Measurements from ENCODE around the gene NFYC. TPM values are rescaled to one million over a fixed set of nuclear protein-coding genes. Genes with fewer than 3 reads are reported as not detected.

Gene NFYC
- total RNA-seq, 1 experiment from 2014 or later: 83.0 TPM

DNA sequence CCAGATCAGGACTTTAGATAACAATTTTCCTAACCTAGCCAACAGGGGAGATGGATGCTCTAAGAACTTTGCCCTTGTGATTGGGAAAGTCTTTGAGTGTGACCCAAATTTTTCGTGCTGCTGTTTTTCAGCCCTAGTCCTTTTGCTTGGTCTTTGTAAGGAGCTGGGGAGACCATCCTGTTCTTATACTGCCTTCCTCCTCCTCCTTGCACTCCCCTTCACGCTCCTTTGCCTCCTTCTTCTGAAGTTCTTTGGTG is 97.8 kb downstream of the NFYC start:
- BruUV-seq (replicated peaks): no TSS peak
- H3K9me3 ChIP-seq (ENCODE audit: low read depth, low read length, poor library complexity, severe bottlenecking): no peaks in the 10 kb centered on the region
- intact Hi-C loops (cut with micrococcal nuclease; ENCODE audit: unreplicated experiment): no loop called here
- H3K27me3 ChIP-seq (replicated peaks; ENCODE audit: insufficient read depth, low read depth, low read length, poor library complexity): no peaks in the 10 kb centered on the region
- DNase-seq (ENCODE audit: low spot score): no peak
- H3K27ac ChIP-seq (ENCODE audit: low read depth, low read length, poor library complexity, severe bottlenecking): no peak overlapping the region
- no peak overlapping the region for H3K4me3 ChIP-seq (ENCODE audit: low read depth, low read length, poor library complexity, severe bottlenecking)
- TF ChIP-seq, protein P1, sequence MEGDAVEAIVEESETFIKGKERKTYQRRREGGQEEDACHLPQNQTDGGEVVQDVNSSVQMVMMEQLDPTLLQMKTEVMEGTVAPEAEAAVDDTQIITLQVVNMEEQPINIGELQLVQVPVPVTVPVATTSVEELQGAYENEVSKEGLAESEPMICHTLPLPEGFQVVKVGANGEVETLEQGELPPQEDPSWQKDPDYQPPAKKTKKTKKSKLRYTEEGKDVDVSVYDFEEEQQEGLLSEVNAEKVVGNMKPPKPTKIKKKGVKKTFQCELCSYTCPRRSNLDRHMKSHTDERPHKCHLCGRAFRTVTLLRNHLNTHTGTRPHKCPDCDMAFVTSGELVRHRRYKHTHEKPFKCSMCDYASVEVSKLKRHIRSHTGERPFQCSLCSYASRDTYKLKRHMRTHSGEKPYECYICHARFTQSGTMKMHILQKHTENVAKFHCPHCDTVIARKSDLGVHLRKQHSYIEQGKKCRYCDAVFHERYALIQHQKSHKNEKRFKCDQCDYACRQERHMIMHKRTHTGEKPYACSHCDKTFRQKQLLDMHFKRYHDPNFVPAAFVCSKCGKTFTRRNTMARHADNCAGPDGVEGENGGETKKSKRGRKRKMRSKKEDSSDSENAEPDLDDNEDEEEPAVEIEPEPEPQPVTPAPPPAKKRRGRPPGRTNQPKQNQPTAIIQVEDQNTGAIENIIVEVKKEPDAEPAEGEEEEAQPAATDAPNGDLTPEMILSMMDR (conservative IDR thresholded peaks at IDR 0.05; ENCODE audit: low read depth, low read length): no peak
- no peak for TF ChIP-seq EZH2 (IDR thresholded peaks at IDR 0.05; ENCODE audit: borderline replicate concordance, low read depth, low read length, poor library complexity, severe bottlenecking)
- CTCF ChIA-PET: no interaction called here
- POLR2A ChIA-PET (ENCODE audit: low non-redundant PET): no interaction called here
- H3K4me1 ChIP-seq (ENCODE audit: insufficient read depth, low read length, poor library complexity, severe bottlenecking): no peaks in the 10 kb centered on the region
- H3K36me3 ChIP-seq (ENCODE audit: insufficient read depth, low read length, poor library complexity, severe bottlenecking): no peaks in the 10 kb centered on the region

DNA sequence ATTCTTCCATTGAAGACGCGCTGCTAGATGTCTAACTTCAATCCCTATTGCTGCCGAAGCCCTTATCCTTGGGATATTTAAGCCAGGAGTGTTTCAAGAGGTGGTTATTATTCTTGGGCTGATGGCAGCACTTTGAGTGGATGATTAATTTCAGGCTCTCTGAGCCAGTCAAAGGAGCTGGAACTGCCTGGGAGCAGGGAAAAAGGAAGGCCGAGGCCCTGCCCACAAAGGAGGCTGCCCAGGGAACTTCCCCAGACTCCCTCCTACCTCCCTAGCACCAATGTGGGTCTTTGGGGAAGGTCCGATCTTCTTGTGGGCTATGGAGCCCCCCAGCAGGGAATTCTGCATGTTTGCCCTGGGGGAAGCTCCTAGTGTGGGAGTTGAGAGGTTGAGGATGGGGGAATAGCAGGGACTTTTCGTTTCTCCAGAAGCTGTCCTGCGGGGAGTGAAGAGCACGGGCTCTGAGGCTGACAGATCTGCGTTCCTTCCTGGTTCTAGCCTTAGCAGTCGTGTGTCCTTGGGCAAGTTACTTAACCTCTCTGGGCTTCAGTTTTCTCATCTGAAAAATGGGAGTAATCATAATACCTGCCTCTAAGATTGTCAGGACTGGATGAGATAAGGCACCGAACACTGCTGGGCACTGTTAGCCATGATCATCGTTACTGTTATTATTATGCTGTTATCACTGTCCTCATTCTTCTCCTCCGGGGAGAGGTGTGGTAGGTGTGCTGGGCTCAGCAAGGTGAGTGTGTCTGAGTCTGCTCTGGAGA is 98.3 kb downstream of the NFYC start:
- ChIA-PET POLR2A (ENCODE audit: low non-redundant PET) (no interaction called here), CTCF (no interaction called here)
- intact Hi-C loops (cut with micrococcal nuclease; ENCODE audit: unreplicated experiment): no loop called here
- no peak for TF ChIP-seq EZH2 (IDR thresholded peaks at IDR 0.05; ENCODE audit: borderline replicate concordance, low read depth, low read length, poor library complexity, severe bottlenecking)
- TF ChIP-seq, protein P1 (conservative IDR thresholded peaks at IDR 0.05; ENCODE audit: low read depth, low read length): no peak
- Histone ChIP-seq H3K9me3 (ENCODE audit: low read depth, low read length, poor library complexity, severe bottlenecking) (no peaks in the 10 kb centered on the region), H3K4me3 (ENCODE audit: low read depth, low read length, poor library complexity, severe bottlenecking) (no peak overlapping the region), H3K27ac (ENCODE audit: low read depth, low read length, poor library complexity, severe bottlenecking) (no peak overlapping the region), H3K27me3 (replicated peaks; ENCODE audit: insufficient read depth, low read depth, low read length, poor library complexity) (no peaks in the 10 kb centered on the region), H3K4me1 (ENCODE audit: insufficient read depth, low read length, poor library complexity, severe bottlenecking) (no peaks in the 10 kb centered on the region), H3K36me3 (ENCODE audit: insufficient read depth, low read length, poor library complexity, severe bottlenecking) (no peaks in the 10 kb centered on the region)
- DNase-seq (ENCODE audit: low spot score): no peak
- no TSS peak for BruUV-seq (replicated peaks)

DNA sequence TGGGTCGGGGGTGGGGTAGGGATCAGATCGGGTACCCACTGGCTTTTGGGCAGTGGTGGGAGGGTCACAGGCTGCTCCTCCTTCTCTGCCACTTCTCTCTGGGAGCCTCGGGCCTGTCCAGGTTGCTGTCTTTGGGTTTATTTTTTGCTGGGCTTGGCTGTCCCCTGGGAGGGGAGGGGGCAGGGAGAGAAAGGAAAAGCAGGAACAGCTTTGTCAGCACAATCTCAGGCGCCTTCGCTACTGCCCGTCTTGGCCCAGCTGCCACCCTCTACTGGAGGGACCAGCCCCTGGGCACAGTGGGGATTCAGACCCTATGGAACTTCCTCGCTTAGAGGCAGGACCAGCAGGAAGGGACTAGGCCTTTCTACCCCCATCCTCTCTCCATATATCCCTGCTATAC is 100.5 kb downstream of the NFYC start:
- H3K27me3 ChIP-seq (replicated peaks; ENCODE audit: insufficient read depth, low read depth, low read length, poor library complexity): no peaks in the 10 kb centered on the region
- no peaks in the 10 kb centered on the region for H3K36me3 ChIP-seq (ENCODE audit: insufficient read depth, low read length, poor library complexity, severe bottlenecking)
- BruUV-seq (replicated peaks): no TSS peak
- intact Hi-C loops (cut with micrococcal nuclease; ENCODE audit: unreplicated experiment): no loop called here
- DNase-seq (ENCODE audit: low spot score): no peak
- no peak overlapping the region for H3K27ac ChIP-seq (ENCODE audit: low read depth, low read length, poor library complexity, severe bottlenecking)
- ChIA-PET POLR2A (ENCODE audit: low non-redundant PET) (no interaction called here), CTCF (no interaction called here)
- no peaks in the 10 kb centered on the region for H3K4me1 ChIP-seq (ENCODE audit: insufficient read depth, low read length, poor library complexity, severe bottlenecking)
- H3K9me3 ChIP-seq (ENCODE audit: low read depth, low read length, poor library complexity, severe bottlenecking): no peaks in the 10 kb centered on the region
- TF ChIP-seq, protein P1 (conservative IDR thresholded peaks at IDR 0.05; ENCODE audit: low read depth, low read length): no peak
- TF ChIP-seq EZH2 (IDR thresholded peaks at IDR 0.05; ENCODE audit: borderline replicate concordance, low read depth, low read length, poor library complexity, severe bottlenecking): no peak
- H3K4me3 ChIP-seq (ENCODE audit: low read depth, low read length, poor library complexity, severe bottlenecking): no peak overlapping the region
